CD14-positive monocyte (primary cell): Measurements from ENCODE around the gene CFAP299. TPM values are rescaled to one million over a fixed set of nuclear protein-coding genes. Genes with fewer than 3 reads are reported as not detected.

Experiments
- DNase-seq, 3 donors: peaks; one replicate each; pipeline ENCODE4 v3.0.0-alpha.2; 2011 to 2022
- H2AFZ ChIP-seq: 2 replicates; pipeline ENCODE4 v1.6.0; 2012; ENCODE audit warnings: mild to moderate bottlenecking, low read depth, low read length, inconsistent platforms; ENCODE audit not compliant: insufficient read depth, poor library complexity, severe bottlenecking
- H3K27ac ChIP-seq, 2 donors: 1 replicate in 1 of 2; 2 replicates in 1 of 2; pipeline ENCODE4 v1.5.1; 2012 to 2013; ENCODE audit warnings: low read length in 2 of 2, control low read depth in 1 of 2, inconsistent platforms in 1 of 2, low read depth in 1 of 2, mild to moderate bottlenecking in 1 of 2
- H3K27me3 ChIP-seq, 2 donors: one replicate each; pipeline versions ENCODE4 v1.6.0 to v1.6.1; 2011 to 2013; ENCODE audit warnings: low read length in 2 of 2; ENCODE audit not compliant: control insufficient read depth in 2 of 2, insufficient read depth in 2 of 2
- H3K36me3 ChIP-seq, 2 donors: replicated peaks in 1 of 2; 1 replicate in 1 of 2; 2 replicates in 1 of 2; pipeline versions ENCODE4 v1.5.1 to v1.6.1; 2012 to 2013; ENCODE audit warnings: low read length in 2 of 2, control low read depth in 1 of 2, inconsistent platforms in 1 of 2, mild to moderate bottlenecking in 1 of 2; ENCODE audit not compliant: insufficient read depth in 2 of 2, control insufficient read depth in 1 of 2
- H3K4me1 ChIP-seq, 2 donors: 1 replicate in 1 of 2; 2 replicates in 1 of 2; pipeline versions ENCODE4 v1.5.1 to v1.6.1; 2012 to 2013; ENCODE audit warnings: low read length in 2 of 2, control low read depth in 1 of 2, inconsistent platforms in 1 of 2, mild to moderate bottlenecking in 1 of 2, moderate library complexity in 1 of 2; ENCODE audit not compliant: insufficient read depth in 2 of 2, control insufficient read depth in 1 of 2
- H3K4me2 ChIP-seq: replicated peaks from 2 replicates; pipeline ENCODE3; 2012; ENCODE audit warnings: low read length, moderate library complexity, mild to moderate bottlenecking; ENCODE audit not compliant: poor library complexity, severe bottlenecking; ENCODE audit errors: extremely low read depth
- H3K4me3 ChIP-seq, 3 experiments: fragments of 200-600 bp in 1 of 3; sonication (generic) in 1 of 3; replicated peaks in 1 of 3; 1 replicate in 2 of 3; 2 replicates in 1 of 3; pipeline ENCODE4 v1.5.1; 2011 to 2013; ENCODE audit warnings: low read length in 3 of 3, mild to moderate bottlenecking in 3 of 3, control low read depth in 2 of 3, low read depth in 2 of 3, inconsistent platforms in 1 of 3, moderate library complexity in 1 of 3
- H3K79me2 ChIP-seq: 2 replicates; pipeline ENCODE4 v1.6.0; 2012; ENCODE audit warnings: mild to moderate bottlenecking, control low read depth, inconsistent platforms, low read length, moderate library complexity; ENCODE audit not compliant: insufficient read depth
- H3K9ac ChIP-seq: 2 replicates; pipeline ENCODE4 v1.6.0; 2017; ENCODE audit warnings: low read length, mild to moderate bottlenecking; ENCODE audit not compliant: insufficient read depth, poor library complexity, severe bottlenecking
- H3K9me3 ChIP-seq, 2 donors: replicated peaks in 1 of 2; 1 replicate in 1 of 2; 2 replicates in 1 of 2; pipeline versions ENCODE4 v1.5.1 to v1.6.1; 2012 to 2013; ENCODE audit warnings: low read length in 2 of 2, control low read depth in 1 of 2; ENCODE audit not compliant: control insufficient read depth in 1 of 2, insufficient read depth in 1 of 2
- H4K20me1 ChIP-seq: 2 replicates; pipeline ENCODE4 v1.6.0; 2012; ENCODE audit warnings: mild to moderate bottlenecking, low read length, control low read depth, moderate library complexity; ENCODE audit not compliant: insufficient read depth
- H3K27ac Mint-ChIP-seq, 7 donors: one replicate each; pipeline ENCODE4 v1.8.0; 2020; ENCODE audit warnings: mild to moderate bottlenecking in 7 of 7, mixed read lengths in 7 of 7, moderate library complexity in 6 of 7, inconsistent platforms in 2 of 7
- H3K27me3 Mint-ChIP-seq, 3 donors: one replicate each; pipeline ENCODE4 v1.8.0; 2021 to 2022; ENCODE audit warnings: low read depth in 3 of 3, mild to moderate bottlenecking in 3 of 3, mixed read lengths in 3 of 3, moderate library complexity in 3 of 3, inconsistent platforms in 1 of 3
- H3K36me3 Mint-ChIP-seq, 2 donors: one replicate each; pipeline ENCODE4 v1.8.0; 2020; ENCODE audit warnings: mixed read lengths in 2 of 2, inconsistent platforms in 1 of 2, mild to moderate bottlenecking in 1 of 2
- H3K4me1 Mint-ChIP-seq: one replicate; pipeline ENCODE4 v1.8.0; 2020; ENCODE audit warnings: mild to moderate bottlenecking, mixed read lengths
- H3K4me3 Mint-ChIP-seq, 2 donors: one replicate each; pipeline ENCODE4 v1.8.0; 2020; ENCODE audit warnings: mild to moderate bottlenecking in 2 of 2, mixed read lengths in 2 of 2, moderate library complexity in 1 of 2
- H3K9me3 Mint-ChIP-seq, 7 donors: one replicate each; pipeline ENCODE4 v1.8.0; 2020 to 2022; ENCODE audit warnings: mixed read lengths in 7 of 7, mild to moderate bottlenecking in 6 of 7, moderate library complexity in 6 of 7, inconsistent platforms in 2 of 7
- WGBS: methylation state at CpG from one replicate; pipeline ENCODE4 v1.1.5; 2013; ENCODE audit warnings: missing lambda C conversion rate; ENCODE audit not compliant: insufficient coverage; 5-methylcytosine and 5-hydroxymethylcytosine counted together
- intact Hi-C, 2 donors: fragments of 100-400 bp; cut with micrococcal nuclease; formaldehyde crosslinking; loops; one replicate each; pipeline versions ENCODE4 v1.15.0 to v1.15.1; 2023
- polyA plus RNA-seq, 3 donors: library from polyadenylated mRNA; depleted of rRNA in 1 of 3; unstranded in 2 of 3; stranded (reverse) in 1 of 3; fragments of 300-500 nt in 2 of 3; fragments of >200 nt in 1 of 3; fragmentation: Illumina TruSeq in 2 of 3; gene quantifications; 1 replicate in 2 of 3; 2 replicates in 1 of 3; pipeline ENCODE4 v1.2.3, GENCODE V29; 2012 to 2021
- TF ChIP-seq, protein P1 (sequence below): fragments of 200-600 bp; IDR thresholded peaks from one replicate; pipeline ENCODE4 v1.8.0; 2022; ENCODE audit warnings: antibody characterized with exemption, mild to moderate bottlenecking

The CFAP299 gene
- polyA plus RNA-seq, 3 donors = not detected

DNA sequence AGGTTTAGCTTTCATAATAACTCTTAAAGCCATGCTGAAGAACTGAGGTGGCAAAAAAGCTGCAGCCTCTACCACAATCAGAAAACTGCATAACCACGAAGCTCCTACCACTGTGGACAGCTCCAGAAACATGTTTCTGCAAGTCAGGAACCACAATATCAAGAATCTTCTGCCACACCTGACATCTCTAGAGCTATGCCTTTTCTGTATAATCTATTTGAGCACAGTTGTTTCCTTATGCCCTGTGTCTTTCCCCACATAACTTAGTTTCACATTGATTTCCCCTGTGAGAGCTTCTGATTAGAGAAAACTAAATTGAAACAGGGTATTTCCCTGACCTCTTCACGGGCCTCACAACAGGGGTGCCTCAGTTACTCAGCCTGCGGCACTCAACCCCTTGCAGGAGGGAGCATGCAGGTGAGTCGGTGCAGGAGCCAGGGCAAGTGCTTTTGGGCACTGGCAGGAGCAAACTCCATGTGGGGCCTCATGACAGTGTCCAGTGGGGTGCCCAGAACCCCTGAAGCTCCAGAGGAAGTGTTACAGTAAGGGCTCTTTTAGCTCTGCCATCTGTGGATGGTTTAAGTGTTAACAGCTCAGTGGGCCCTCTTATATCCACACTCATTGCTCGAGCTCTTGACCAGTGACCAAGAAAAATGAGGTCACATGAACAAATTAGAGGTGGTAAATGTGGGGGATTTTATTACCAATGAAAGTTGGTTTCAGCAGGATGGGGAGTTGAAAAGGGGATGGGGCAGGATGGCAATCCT is 562.2 kb downstream of the CFAP299 start:
- DNase-seq = no peak

DNA sequence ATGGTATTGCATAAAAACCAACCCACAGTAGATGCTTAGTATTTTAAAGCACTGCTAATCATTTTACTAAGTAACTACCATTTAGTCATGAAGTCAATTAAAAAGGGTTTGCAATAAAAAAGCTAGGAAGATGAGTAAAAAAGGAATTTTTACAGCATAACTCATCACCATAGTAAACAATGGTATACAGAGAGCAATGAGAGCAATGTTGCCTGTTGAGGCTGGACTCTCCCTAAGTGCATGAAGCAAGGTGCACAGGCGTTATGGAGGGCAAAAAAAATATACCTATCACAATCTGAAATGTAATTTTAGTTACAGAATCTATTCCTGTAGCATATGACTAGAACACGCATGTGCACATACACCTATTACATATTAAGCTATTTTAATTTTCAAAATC is 565.4 kb downstream of the CFAP299 start:
- Mint-ChIP-seq H3K4me1 (no peaks in the 10 kb centered on the region), H3K4me3 (no peak overlapping the region), H3K9me3 (peaks cover 1 to 9% (median 4%) of the 10 kb centered on the region in 7 donors), H3K36me3 (no peaks in the 10 kb centered on the region), H3K27ac (no peak overlapping the region), H3K27me3 (peaks cover 0 to 4% (median 0%) of the 10 kb centered on the region in 3 donors)
- no peak for DNase-seq
- TF ChIP-seq, protein P1, sequence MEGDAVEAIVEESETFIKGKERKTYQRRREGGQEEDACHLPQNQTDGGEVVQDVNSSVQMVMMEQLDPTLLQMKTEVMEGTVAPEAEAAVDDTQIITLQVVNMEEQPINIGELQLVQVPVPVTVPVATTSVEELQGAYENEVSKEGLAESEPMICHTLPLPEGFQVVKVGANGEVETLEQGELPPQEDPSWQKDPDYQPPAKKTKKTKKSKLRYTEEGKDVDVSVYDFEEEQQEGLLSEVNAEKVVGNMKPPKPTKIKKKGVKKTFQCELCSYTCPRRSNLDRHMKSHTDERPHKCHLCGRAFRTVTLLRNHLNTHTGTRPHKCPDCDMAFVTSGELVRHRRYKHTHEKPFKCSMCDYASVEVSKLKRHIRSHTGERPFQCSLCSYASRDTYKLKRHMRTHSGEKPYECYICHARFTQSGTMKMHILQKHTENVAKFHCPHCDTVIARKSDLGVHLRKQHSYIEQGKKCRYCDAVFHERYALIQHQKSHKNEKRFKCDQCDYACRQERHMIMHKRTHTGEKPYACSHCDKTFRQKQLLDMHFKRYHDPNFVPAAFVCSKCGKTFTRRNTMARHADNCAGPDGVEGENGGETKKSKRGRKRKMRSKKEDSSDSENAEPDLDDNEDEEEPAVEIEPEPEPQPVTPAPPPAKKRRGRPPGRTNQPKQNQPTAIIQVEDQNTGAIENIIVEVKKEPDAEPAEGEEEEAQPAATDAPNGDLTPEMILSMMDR = no peak
- Histone ChIP-seq H3K27ac (no peak overlapping the region), H3K9ac (no peak overlapping the region), H3K4me2 (no peak overlapping the region), H3K9me3 (peaks cover 0 to 7% of the 10 kb centered on the region in 2 donors), H3K4me1 (no peaks in the 10 kb centered on the region), H3K36me3 (no peaks in the 10 kb centered on the region), H3K79me2 (no peaks in the 10 kb centered on the region), H3K27me3 (no peaks in the 10 kb centered on the region), H2AFZ (no peak overlapping the region), H4K20me1 (no peaks in the 10 kb centered on the region), H3K4me3 (no peak overlapping the region)
- intact Hi-C loops = no loop called here
- WGBS = no CpG with 5 or more reads among the region's 2 CpGs

More for the DNA sequence above, 562.2 kb downstream of the CFAP299 start:
- no peaks in the 10 kb centered on the region for H3K79me2 ChIP-seq
- H3K36me3 Mint-ChIP-seq = no peaks in the 10 kb centered on the region
- no peaks in the 10 kb centered on the region for H3K4me1 ChIP-seq
- H3K27me3 Mint-ChIP-seq = peaks cover 0 to 4% (median 0%) of the 10 kb centered on the region in 3 donors
- H3K27ac Mint-ChIP-seq = no peak overlapping the region
- TF ChIP-seq, protein P1 = no peak
- intact Hi-C loops = no loop called here
- no peak overlapping the region for H3K4me3 ChIP-seq
- 77% methylated on average over 2 of the region's 5 CpGs for WGBS
- H3K9me3 ChIP-seq = peaks cover 0 to 7% of the 10 kb centered on the region in 2 donors
- peaks cover 0 to 3% (median 2%) of the 10 kb centered on the region in 7 donors for H3K9me3 Mint-ChIP-seq
- no peaks in the 10 kb centered on the region for H3K36me3 ChIP-seq
- H2AFZ ChIP-seq = no peak overlapping the region
- H4K20me1 ChIP-seq = no peaks in the 10 kb centered on the region
- H3K4me3 Mint-ChIP-seq = no peak overlapping the region
- no peaks in the 10 kb centered on the region for H3K4me1 Mint-ChIP-seq
- no peak overlapping the region for H3K4me2 ChIP-seq
- H3K27ac ChIP-seq = no peak overlapping the region
- no peak overlapping the region for H3K9ac ChIP-seq
- H3K27me3 ChIP-seq = no peaks in the 10 kb centered on the region
